HCT116 (cell line): ENCODE measurements around the gene MOB3B. TPM values are rescaled to one million over a fixed set of nuclear protein-coding genes. Genes with fewer than 3 reads are reported as not detected.

Experiments used
- ATAC-seq: fragments of 200-7000 bp; cut with Tn5 transposase; 2 replicates; pipeline ENCODE4 v1.9.1; 2020; ENCODE audit warnings: mild to moderate bottlenecking, moderate library complexity
- BruUV-seq: library from RNA; stranded (reverse); fragments of 400-500 nt; replicated peaks from 2 replicates; lab custom pipeline; 2021; lab: Mats Ljungman, UMichigan
- CTCF ChIA-PET: fragments of 300-600 bp; sonication (Branson Sonifier 250); formaldehyde crosslinking; loops from one replicate; lab custom pipeline; 2021; ENCODE audit warnings: antibody characterized with exemption; lab: Charles Lee
- POLR2A ChIA-PET: fragments of 300-600, 350-600 bp; sonication (Branson Sonifier 250); formaldehyde crosslinking; loops from one replicate; lab custom pipeline; 2021; ENCODE audit warnings: antibody characterized with exemption; lab: Charles Lee
- RAD21 ChIA-PET, 2 experiments: fragments of 300-600 bp; sonication (Branson Sonifier 250); formaldehyde crosslinking; loops; one replicate each; lab custom pipeline; 2023; ENCODE audit warnings: low total read pairs in 2 of 2; ENCODE audit not compliant: uncharacterized antibody in 2 of 2, unreplicated experiment in 2 of 2, low non-redundant PET in 1 of 2; lab: Charles Lee
- DNase-seq: peaks from one replicate; pipeline ENCODE4 v3.0.0-alpha.2; 2010; ENCODE audit warnings: low read depth, low spot score
- H2AFZ ChIP-seq: fragments of 200-600 bp; shearing (Covaris generic), sonication (generic); 2 replicates; pipeline ENCODE4 v1.6.1; 2017; ENCODE audit warnings: low read depth, mixed run types, mixed read lengths, antibody characterized with exemption, low read length; ENCODE audit not compliant: poor library complexity, severe bottlenecking
- H3K27ac ChIP-seq: 2 replicates; pipeline ENCODE4 v1.5.1; 2012; ENCODE audit warnings: low read depth, low read length
- H3K27me3 ChIP-seq: fragments of 200-600 bp; sonication (generic); 2 replicates; pipeline ENCODE4 v1.6.1; 2016; ENCODE audit warnings: mixed run types, low read length, mixed read lengths; ENCODE audit not compliant: insufficient read depth
- H3K36me3 ChIP-seq, 2 experiments: fragments of 200-500 bp in 1 of 2; fragments of 200-600 bp in 1 of 2; sonication (Bioruptor generic) in 1 of 2; sonication (generic) in 1 of 2; 2 replicates each; pipeline versions ENCODE4 v1.5.1 to v1.6.1; 2014 to 2016; ENCODE audit warnings: low read length in 2 of 2, inconsistent platforms in 1 of 2, mixed read lengths in 1 of 2, mixed run types in 1 of 2; ENCODE audit not compliant: insufficient read depth in 2 of 2, control insufficient read depth in 1 of 2
- H3K4me1 ChIP-seq, 2 experiments: fragments of 200-600 bp in 1 of 2; sonication (generic) in 1 of 2; 2 replicates each; pipeline versions ENCODE4 v1.5.1 to v1.6.1; 2012 to 2017; ENCODE audit warnings: low read length in 2 of 2, inconsistent platforms in 1 of 2, mild to moderate bottlenecking in 1 of 2, mixed read lengths in 1 of 2, mixed run types in 1 of 2, moderate library complexity in 1 of 2; ENCODE audit not compliant: insufficient read depth in 2 of 2, control insufficient read depth in 1 of 2
- H3K4me2 ChIP-seq: fragments of 200-600 bp; sonication (generic); 2 replicates; pipeline ENCODE4 v1.6.1; 2017; ENCODE audit warnings: mixed run types, low read length, mixed read lengths
- H3K4me3 ChIP-seq, 2 experiments: fragments of 200-600 bp in 1 of 2; sonication (generic) in 1 of 2; replicated peaks in 1 of 2; 2 replicates each; pipeline ENCODE4 v1.5.1; 2011 to 2016; ENCODE audit warnings: low read length in 2 of 2, control low read depth in 1 of 2, low read depth in 1 of 2, mild to moderate bottlenecking in 1 of 2, mixed read lengths in 1 of 2, mixed run types in 1 of 2
- H3K79me2 ChIP-seq: fragments of 200-600 bp; sonication (generic); 2 replicates; pipeline ENCODE4 v1.6.1; 2017; ENCODE audit warnings: mild to moderate bottlenecking, mixed run types, low read length, moderate library complexity, mixed read lengths; ENCODE audit not compliant: insufficient read depth
- H3K9ac ChIP-seq: fragments of 200-600 bp; sonication (generic); 2 replicates; pipeline ENCODE4 v1.6.1; 2016; ENCODE audit warnings: low read length, mixed read lengths
- H3K9me2 ChIP-seq: fragments of 200-600 bp; sonication (generic), shearing (Covaris generic); 2 replicates; pipeline ENCODE4 v1.6.1; 2017; ENCODE audit warnings: mixed run types, mild to moderate bottlenecking, moderate library complexity; ENCODE audit not compliant: insufficient read depth
- H3K9me3 ChIP-seq, 2 experiments: fragments of 200-500 bp in 1 of 2; fragments of 200-600 bp in 1 of 2; sonication (Bioruptor generic) in 1 of 2; sonication (generic) in 1 of 2; 2 replicates each; pipeline ENCODE4 v1.6.1; 2014 to 2017; ENCODE audit warnings: low read length in 2 of 2, mixed read lengths in 2 of 2, inconsistent platforms in 1 of 2, low read depth in 1 of 2, mild to moderate bottlenecking in 1 of 2, mixed run types in 1 of 2, moderate library complexity in 1 of 2; ENCODE audit not compliant: control insufficient read depth in 1 of 2, insufficient read depth in 1 of 2
- H4K20me1 ChIP-seq: fragments of 200-600 bp; sonication (generic), shearing (Covaris generic); 2 replicates; pipeline ENCODE4 v1.6.1; 2017; ENCODE audit warnings: mixed run types, mild to moderate bottlenecking, moderate library complexity; ENCODE audit not compliant: insufficient read depth
- ATF3 ChIP-seq: IDR thresholded peaks from 2 replicates; pipeline ENCODE4 v1.6.1; 2012
- CBX3 ChIP-seq: IDR thresholded peaks from 2 replicates; pipeline ENCODE4 v1.6.1; 2012; ENCODE audit warnings: low read depth
- EGR1 ChIP-seq: IDR thresholded peaks from 2 replicates; pipeline ENCODE4 v1.6.1; 2012; ENCODE audit warnings: low read depth
- EZH2 ChIP-seq: fragments of 200-600 bp; sonication (generic); IDR thresholded peaks from 2 replicates; pipeline ENCODE4 v1.6.1; 2017; ENCODE audit warnings: antibody characterized with exemption, mixed run types
- FOSL1 ChIP-seq: IDR thresholded peaks from 2 replicates; pipeline ENCODE4 v1.6.1; 2012; ENCODE audit warnings: low read depth
- RAD21 ChIP-seq: IDR thresholded peaks from 2 replicates; pipeline ENCODE4 v1.6.1; 2012; ENCODE audit warnings: low read depth, mild to moderate bottlenecking
- REST ChIP-seq: IDR thresholded peaks from 2 replicates; pipeline ENCODE4 v1.6.1; 2012; ENCODE audit warnings: low read depth
- SP1 ChIP-seq: IDR thresholded peaks from 2 replicates; pipeline ENCODE4 v1.6.1; 2012; ENCODE audit warnings: low read depth
- YY1 ChIP-seq: IDR thresholded peaks from 2 replicates; pipeline ENCODE4 v1.6.1; 2011; ENCODE audit warnings: low read length, low read depth, moderate library complexity, mild to moderate bottlenecking; ENCODE audit not compliant: insufficient replicate concordance; ENCODE audit errors: extremely low read depth
- ZFX ChIP-seq: fragments of 450-650 bp; IDR thresholded peaks from 2 replicates; pipeline ENCODE4 v1.6.1; 2017
- intact Hi-C: fragments of 100-400 bp; cut with micrococcal nuclease; formaldehyde crosslinking; loops from 2 replicates; pipeline ENCODE4 v1.10.0; 2022
- total RNA-seq: library from RNA; stranded (reverse); gene quantifications from one replicate; pipeline ENCODE4 v1.2.1, GENCODE V29; 2021; ENCODE audit not compliant: unreplicated experiment

Gene MOB3B
- total RNA-seq, 1 experiment from 2014 or later = 1.2 TPM

GRCh38 chr9:27524236-27524635 lies 5.4 kb downstream of the MOB3B start, which contains the start of gene IFNK:
Gene IFNK, plus strand, starts transcription at chr9:27524290. Its CDS starts 47 bp downstream, at chr9:27524337.
- intact Hi-C loops = no loop called here
- Histone ChIP-seq H3K4me2 (no peak within 1 kb of the TSS), H3K27me3 (no peaks in the 10 kb centered on the region; the same call in 1 of the 2 replicates), H3K9me3 (no peaks in the 10 kb centered on the region), H3K36me3 (no peaks in the 10 kb centered on the region), H4K20me1 (no peaks in the 10 kb centered on the region), H3K9ac (no peak within 1 kb of the TSS), H3K4me1 (peaks cover 0 to 11% of the 10 kb centered on the region in 2 experiments; a peak in 1 of 4 replicates), H3K9me2 (no peaks in the 10 kb centered on the region), H3K79me2 (no peaks in the 10 kb centered on the region), H2AFZ (no peak within 1 kb of the TSS), H3K27ac (no peak within 1 kb of the TSS), H3K4me3 (no peak within 1 kb of the TSS)
- no peak for ATAC-seq
- DNase-seq = no peak
- CTCF ChIA-PET = no interaction called here
- POLR2A ChIA-PET = interaction anchor here (0.6 kb wide), 1 partner anchor 120 kb away, joined by 4 read pairs; no protein-coding TSS in a partner anchor
- no TSS peak for BruUV-seq
- TF ChIP-seq ATF3 (no peak), FOSL1 (no peak), YY1 (no peak), REST (no peak)
- RAD21 ChIA-PET = no interaction called here

GRCh38 chr9:27523141-27523540 lies 6.5 kb downstream of the MOB3B start:
- H2AFZ ChIP-seq = no peak overlapping the region
- H3K79me2 ChIP-seq = no peaks in the 10 kb centered on the region
- H3K9me3 ChIP-seq = no peaks in the 10 kb centered on the region
- H3K4me2 ChIP-seq = no peak overlapping the region
- H3K27me3 ChIP-seq = no peaks in the 10 kb centered on the region; the same call in 1 of the 2 replicates
- ChIA-PET RAD21 (no interaction called here), CTCF (no interaction called here), POLR2A (no interaction called here)
- peaks cover 0 to 1% of the 10 kb centered on the region in 2 experiments; a peak in 1 of 4 replicates for H3K4me1 ChIP-seq
- H4K20me1 ChIP-seq = no peaks in the 10 kb centered on the region
- H3K4me3 ChIP-seq = no peak overlapping the region
- no peak overlapping the region for H3K27ac ChIP-seq
- H3K9ac ChIP-seq = no peak overlapping the region
- ATAC-seq (no peak), DNase-seq (no peak)
- intact Hi-C loops = no loop called here
- no TSS peak for BruUV-seq
- no peaks in the 10 kb centered on the region for H3K9me2 ChIP-seq
- no peaks in the 10 kb centered on the region for H3K36me3 ChIP-seq
- no peak for TF ChIP-seq CBX3
- no peak for TF ChIP-seq EGR1
- no peak for TF ChIP-seq EZH2
- no peak for TF ChIP-seq SP1
- no peak for TF ChIP-seq REST
- TF ChIP-seq RAD21 = no peak
- no peak for TF ChIP-seq ZFX
